GM19397 (cell line): Measurements from ENCODE around the gene PAEP.
"Not testable (repeated sequence)": the region's sequence is repeated elsewhere in the genome, so short reads cannot be mapped to it uniquely, and the experiment has no call there.

Experiments used
- ATAC-seq: cut with Tn5 transposase; IDR thresholded peaks from one replicate; pipeline ENCODE4 v1.9.1; 2021; ENCODE audit warnings: mild to moderate bottlenecking, moderate library complexity; ENCODE audit not compliant: unreplicated experiment

Gene PAEP

DNA sequence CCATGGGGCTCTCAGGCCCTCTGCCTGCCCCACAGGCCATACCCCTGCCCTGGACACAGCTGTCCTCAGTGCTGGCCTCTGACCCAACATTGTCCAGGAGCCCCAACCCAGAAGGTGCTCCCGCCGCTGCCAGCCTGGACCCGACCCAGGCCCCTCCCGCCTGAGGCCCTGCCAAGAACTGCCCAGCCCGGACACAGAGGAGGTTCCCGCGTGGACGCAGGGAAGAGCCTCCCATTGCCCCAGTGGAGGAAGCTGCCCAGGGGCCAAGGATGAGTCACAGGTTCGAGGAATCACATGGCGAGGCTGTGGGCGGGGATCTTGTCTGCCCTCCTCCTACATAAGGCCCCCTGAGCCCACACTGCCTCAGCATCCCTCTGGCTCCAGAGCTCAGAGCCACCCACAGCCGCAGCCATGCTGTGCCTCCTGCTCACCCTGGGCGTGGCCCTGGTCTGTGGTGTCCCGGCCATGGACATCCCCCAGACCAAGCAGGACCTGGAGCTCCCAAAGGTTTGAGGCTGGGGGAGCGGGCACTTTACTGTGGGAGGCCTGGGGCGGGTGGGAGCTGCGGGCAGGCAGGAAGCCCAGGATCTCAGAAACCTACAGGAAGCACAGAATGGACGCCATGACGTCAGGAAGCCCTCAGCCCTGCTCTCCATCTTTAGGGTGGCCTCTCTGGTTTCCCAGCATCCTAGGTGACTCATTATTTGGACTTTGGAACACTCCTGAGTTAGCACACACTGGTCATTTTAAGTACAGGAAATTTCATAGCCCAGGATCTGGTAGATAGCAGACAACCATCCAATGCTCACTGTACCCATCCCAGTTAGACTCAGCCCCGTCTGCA, at the start of gene PAEP:
Gene PAEP (plus strand): TSS at position 366 of the 844 bp plus-strand sequence.
- ATAC-seq = no peak

DNA sequence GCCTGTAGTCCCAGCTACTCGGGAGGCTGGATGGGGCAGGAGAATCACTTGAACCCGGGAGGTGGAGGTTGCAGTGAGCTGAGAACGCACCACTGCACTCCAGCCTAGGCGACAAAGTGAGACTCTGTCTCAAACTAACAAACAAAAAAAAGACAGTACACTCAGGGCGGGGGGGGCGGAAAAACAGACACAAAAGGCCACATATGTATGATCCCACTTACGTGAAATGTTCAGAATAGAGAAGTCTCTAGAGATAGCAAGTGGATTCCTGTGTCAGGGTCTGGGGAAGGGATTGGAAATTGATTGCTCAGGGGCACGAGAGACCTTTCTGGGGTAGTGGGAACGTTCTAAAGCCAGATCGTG, 49.3 kb upstream of the PAEP start:
- no peak for ATAC-seq

DNA sequence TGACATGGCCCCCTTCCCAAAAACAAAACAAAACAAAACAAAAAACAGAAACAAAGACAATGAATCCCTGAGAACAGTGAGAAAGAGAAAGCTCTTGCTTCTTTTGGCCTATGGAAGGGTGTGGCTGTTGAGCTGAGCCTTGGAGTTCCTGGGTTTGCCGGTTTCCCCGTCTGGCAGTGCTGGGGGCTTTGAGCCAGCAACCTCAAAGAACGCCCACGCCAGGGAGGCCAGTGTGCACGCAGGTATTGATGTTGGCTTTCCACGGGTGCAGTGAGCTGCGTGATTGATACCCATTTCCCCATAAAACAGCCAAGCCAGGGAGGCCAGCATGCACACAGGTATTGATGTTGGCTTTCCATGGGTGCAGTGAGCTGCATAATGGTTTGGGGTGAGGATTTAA, 48.7 kb upstream of the PAEP start:
- no peak for ATAC-seq

DNA sequence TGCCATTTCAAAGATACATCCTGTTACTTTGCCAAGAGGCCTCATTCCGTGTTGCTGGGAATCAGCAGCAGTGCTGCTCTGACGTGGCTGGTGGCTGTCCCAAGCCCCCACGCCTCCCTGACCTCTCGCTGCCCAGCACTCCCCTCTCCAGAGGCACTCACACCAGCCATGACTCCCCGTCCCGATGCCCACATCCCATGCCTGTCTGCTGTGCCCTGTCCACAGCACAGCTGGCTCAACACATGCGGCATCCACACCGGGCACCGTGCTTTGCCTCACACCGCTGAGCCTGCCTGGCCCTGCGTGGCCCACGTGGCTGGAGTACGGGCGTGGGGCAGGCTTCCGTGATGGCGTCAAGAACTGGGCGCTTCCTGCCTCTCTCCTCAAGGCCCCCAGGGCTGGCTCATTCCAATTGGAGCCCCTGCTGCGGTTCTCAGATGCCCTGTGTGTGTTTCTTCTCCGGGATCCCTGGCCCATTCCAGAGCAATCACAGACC, 48.2 kb upstream of the PAEP start:
- ATAC-seq = no peak

DNA sequence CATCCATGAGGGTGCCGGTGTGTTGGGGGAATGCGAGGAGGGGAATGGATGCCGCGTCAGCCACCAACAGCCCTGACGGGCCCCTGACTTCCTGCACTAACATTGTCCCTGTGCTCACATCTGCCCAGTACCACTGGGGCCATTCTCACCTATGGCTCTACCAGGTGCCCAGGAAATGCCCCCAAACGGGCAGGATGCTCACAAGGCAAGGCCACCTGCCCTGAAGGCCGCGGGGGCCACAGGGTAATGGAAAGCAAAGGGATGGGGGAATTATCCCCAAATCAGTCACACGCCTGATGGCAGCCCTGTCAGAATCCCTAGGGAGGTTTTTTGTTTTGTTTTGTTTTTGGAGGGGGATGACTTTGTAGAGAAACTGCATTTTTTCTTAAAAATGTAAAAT, 47.6 kb upstream of the PAEP start:
- ATAC-seq = not testable (repeated sequence)

DNA sequence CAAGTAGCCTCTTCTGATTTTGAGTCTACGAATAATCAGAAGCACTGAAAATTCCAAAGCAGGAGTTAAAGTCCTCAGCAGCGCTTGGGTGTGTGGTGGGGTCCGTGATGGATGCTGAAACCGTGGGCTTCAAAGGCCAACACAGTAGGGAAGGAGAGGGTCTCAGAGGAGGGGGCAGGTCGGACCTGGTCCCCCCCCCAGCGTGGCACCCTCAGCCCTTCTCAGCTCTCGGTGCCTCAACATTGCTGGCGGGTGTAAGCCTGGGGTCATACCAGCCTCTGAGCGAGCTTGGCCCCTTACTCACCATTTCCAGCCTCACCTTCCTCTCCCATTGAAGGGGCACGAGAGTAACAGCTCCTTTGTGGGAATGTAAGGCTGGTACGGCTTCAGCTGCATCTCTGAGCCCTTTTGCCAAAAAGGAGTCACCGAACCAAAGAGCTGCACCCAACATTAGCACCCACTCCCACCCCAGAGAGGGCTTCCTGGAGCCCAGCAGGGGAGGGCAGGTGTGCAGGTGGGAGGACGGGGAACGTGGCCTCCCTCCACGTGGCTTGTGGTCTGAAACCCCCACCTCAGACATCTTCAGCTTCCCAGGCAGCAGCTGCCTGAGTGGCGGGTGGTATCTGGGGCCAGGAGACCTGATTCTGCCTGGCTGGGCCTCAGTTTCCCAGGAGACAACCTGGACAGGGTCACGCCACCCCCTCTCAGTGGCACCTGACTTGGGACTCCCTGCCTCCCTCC, 47.0 kb upstream of the PAEP start:
- no peak for ATAC-seq

DNA sequence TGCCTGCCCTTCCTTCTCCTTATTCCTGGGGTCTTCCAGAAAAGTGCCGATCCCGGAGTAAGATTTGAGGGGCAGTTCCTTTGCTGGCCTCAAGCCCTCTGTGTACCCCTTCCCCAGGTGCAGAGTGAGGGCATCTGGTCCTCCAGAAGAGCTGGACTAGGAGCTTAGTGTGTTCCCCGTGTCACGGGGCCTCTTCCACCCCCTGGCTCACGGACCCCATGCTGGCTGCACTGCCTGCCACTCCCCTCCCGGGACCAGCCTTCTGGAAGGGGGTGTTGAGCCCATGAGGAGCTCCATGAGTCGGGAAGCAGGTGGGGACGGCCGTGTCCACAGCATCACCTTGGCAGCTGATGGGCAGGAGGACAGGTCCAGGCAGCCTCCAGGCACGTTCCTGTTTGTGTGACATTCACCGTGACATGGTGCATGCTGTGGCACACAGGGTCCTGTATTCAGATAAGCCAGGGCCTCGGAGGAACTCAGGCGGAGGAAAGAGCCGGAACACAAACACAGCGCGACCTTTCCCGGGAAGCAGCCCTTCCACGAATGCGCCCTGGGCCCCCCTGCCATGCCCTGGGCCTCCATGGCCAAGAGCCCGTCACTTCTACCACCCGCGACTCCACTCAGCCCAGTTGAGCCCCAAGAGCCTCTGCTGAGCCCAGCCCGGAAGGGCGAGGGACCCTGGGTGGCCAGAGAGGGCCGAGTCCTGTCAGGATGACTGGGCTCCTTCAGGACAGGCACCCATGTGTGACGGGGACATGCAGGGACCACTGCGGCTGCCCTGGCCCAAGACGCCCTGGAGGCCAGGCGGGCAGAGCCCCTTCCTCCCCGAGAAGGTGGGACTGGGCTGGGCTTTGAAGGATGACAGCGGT, 46.2 kb upstream of the PAEP start:
- no peak for ATAC-seq

DNA sequence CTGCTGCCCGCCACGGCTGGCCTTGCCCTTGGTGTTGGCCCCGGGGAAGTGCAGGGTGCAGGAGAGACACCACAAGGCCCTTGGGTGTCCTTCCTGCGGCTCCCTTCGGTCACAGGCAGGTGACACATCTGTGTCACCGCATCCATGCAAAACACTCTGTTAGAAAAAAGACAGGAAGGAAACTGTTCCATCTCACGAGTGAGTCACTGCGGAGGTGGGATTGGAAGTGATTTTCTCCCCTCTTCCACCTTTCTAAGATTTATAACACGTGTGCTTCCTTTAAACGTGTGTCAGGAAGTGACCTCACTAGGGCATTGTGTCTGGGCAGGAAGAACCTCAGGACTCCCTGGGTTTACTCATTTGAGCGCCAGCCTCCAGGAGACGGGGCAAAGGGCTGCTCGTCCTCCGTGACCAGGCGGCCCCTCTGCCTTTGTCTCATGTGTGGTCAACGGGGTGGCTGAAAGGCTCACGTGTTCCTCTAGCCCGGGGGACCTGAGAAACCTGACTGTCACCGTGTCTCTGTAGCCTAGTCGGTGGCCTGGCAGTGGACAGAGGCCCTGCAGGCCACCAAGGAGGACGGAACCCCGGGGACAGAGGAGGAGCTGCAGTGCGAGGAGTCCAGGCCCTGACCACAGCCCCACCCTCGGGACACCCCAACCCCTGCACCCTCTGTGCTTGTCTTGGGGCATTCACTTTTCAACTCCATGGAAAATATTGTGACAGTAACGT, 45.3 kb upstream of the PAEP start:
- no peak for ATAC-seq

DNA sequence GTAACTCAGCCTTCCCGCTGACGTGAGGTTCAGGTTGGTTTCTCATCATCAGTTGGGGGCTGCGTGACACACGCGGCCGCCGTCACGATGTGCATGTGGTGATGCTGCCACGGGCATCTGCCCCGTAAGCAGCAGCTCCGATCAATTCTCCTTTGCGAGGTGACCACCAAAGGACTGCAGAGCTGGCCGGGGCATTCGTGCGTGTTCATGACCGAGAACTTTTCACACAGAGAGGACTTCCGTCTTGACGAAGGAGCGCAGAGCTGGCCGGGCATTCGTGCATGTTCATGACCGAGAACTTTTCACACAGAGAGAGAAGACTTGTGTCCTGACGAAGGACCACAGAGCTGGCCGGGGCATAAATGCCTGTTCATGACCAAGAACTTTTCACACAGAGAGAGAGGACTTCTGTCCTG, 44.1 kb upstream of the PAEP start:
- ATAC-seq = no peak

DNA sequence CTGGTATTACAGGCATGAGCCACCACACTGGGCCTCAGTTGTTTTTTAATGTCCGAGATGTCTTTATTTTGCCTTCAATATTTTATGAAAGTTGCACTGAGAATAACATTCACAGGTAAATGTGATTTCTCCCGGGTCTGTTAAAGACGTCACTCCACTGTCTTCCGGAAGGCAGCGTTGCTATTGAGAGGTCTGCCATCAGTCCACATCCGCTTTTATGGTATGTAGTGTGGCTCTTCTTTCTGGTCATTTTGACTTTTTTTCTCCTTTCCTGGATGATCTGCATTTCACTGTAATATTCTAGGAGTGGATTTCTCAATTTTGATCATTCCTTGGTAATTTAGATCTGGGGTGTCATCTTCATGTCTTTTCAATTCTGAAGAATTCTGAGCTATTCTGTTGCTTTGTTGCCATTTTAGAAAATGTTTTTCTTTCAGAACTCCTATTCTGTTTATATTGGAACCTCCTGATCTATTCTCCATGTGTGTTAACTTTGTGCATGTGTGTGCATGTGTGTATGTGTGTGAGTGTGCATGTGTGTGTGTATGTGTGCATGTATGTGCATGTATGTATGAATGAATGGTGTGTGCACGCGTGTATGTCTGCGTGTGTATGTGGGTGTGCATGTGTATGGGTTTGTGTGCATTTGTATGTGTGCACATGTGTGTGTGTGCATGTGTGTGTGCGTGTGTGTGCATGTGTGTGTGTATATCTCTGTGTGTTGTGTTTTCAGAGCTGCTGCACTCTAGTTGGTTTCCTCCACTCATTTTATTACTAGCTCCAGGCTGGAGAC, 42.2 kb upstream of the PAEP start:
- no peak for ATAC-seq

DNA sequence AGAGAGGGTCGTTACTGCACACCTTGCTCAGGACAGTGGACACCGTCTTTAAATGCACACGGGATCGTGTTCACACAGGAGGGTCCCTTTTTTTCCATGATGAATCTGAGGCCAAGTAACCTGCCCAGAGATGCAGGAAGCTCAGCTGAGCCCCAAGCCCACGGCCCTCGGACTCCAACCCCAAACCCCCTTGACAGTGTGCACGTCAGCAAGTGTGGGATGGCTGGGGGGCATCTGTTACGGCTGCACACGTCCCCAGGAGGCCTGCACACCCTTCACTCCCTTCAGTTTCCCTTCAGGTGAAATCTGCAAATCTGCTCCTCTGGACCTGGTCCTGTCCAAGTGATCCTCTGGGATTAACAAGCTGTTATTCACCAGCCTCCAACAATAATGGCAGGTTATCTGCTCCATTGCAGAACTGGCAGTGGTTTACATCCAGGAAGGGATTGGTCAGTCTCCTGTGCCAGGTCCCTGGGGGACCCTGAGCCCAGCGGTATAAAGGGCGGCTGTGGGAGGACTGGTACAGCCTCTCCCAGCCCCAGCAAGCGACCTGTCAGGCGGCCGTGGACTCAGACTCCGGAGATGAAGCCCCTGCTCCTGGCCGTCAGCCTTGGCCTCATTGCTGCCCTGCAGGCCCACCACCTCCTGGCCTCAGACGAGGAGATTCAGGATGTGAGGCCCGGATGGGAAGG, 40.5 kb upstream of the PAEP start, which contains the start of gene LCN1:
Gene LCN1 (plus strand): TSS at position 525 of the 692 bp plus-strand sequence. CDS start 58 bp downstream, at position 583.
- no peak for ATAC-seq

DNA sequence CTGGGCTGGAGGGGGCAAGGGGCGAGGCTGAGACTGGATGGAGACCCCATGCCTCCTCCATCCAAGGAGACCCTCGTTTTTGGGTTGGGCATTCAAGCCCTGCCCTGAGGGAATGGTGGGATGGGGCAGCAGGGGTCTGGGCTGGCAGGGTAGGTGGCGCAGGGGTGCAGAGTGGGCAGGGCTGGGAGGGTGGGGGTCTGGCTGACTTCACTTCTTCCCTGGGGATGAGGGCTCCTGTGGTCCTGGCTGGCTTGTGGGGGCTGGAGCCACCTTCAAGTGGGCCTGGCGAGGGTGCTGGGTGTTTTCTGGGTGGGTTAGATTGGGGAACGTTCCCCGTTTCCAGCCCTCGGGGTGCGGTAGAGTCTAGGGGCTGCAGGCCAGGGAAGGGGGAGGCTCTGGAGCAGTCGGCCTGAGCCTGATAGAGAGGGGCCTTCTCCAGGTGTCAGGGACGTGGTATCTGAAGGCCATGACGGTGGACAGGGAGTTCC, 39.9 kb upstream of the PAEP start:
- no peak for ATAC-seq

DNA sequence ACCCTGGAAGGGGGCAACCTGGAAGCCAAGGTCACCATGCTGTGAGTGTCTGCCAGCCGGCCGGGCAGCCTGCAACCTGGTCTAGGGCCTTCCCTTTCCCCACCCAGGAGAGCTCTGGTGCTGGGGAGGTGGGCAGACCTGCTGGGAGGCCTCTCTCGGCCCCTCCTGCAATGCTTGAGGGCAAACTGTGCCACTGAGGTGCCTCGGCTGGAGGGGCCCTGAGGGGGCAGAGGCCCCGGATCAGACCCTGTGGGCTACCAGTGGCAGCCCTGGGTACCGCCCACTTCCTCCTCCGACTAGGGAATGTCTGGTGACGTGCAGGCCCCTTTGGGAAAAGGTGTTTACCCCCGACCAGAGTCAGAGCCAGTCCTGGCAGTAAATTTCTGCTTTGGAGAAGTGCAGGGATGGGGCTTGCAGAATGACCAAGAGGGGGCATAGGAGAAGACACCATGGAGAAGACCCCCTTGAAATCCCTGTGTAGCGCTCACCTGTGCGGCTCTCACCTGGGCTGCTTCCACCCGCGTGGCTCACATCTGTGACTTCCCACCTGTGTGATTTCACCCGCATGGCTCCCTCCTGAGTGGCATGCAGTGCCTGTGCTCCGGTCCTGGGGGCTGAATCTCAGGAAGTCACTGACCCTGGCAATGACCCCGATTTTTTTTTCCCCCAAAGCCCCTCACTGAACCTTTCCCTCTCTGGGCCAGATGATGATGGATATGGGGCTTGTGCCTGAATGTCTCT, 39.2 kb upstream of the PAEP start:
- ATAC-seq = no peak

DNA sequence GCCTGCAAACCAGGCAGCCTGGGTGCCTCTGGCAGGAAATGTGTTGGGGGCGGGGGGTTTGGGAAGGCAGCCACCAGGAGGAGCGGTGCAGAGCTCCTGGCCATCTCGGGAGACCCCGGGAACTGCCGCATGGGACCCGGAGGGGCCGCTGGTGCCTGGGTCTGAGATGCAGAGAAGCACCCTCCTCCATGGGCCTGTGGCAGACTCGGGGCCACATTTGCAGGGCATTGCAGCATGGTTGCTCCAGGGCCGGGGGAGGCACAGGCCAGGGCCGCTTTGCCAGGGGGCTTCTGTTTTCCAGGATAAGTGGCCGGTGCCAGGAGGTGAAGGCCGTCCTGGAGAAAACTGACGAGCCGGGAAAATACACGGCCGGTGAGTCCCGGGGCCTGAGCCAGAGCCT, 38.6 kb upstream of the PAEP start:
- no peak for ATAC-seq

DNA sequence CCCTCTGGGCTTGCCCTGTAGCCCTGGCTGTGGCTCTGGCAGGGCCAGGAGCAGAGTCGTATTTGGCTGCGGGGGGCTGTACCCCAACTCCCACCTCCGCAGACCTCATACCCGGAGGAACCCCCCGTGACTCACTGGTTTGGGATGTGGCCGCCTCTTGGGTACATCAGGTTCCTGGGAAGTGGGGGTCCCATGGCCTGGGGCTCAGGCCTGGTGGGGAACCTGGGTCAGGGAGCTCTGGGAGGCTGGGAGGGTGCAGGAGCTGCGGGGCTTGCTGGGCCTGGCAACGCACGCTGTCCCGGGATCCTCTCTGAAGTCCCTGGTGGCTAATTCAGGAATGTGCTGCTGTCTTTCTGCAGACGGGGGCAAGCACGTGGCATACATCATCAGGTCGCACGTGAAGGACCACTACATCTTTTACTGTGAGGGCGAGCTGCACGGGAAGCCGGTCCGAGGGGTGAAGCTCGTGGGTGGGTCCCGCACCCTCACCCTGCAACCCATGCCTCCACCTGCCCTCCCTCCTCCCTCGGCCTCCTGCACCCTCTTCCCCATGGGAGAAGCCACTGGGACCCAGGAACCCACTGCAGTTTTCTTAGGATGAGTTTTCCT, 37.9 kb upstream of the PAEP start:
- ATAC-seq = no peak

DNA sequence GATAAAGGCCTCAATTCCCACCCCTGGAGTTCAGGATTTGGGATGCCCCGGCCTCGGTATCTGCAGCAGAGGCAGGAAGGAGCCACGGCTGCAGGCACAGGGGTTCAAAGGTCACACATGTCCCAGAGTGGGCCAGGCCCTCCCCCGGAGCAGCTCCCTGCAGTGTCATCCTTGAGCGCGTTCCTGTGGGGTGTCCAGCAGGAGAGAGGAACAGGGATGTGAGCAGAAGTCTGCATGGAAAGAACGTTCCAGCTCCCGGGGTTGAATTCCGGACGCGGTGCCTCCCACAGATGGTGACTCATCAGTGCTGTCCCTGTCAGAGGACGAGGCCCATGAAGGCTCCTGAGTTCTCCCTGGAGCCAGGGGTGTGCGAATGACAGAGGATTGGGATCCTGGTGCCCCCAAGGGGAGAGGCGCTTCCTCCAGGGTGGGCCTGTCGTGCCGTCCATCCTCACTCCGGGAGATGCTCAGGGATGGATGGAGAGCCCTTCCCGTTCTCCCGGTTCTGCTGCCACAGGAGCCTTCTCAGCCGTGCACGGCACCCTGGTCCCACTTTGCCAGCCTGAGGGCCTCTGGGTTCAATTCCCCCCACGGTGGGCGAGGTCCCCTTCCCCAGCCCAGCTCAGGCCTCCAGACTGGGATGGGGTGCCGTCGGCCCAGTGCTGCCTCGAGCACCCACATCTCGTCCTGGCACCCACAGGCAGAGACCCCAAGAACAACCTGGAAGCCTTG, 37.3 kb upstream of the PAEP start:
- ATAC-seq = no peak
